NCI-H774 (cell line): ENCODE results near the gene PIMREG.
A peak's percentile ranks its signal among the peaks of the same experiment; 100 is the strongest.

ENCODE experiments used
- DNase-seq: peaks from one replicate; lab custom pipeline; 2025; lab: John Stamatoyannopoulos, UW

PIMREG gene

GRCh38 chr17:6461792-6462524 is 17.7 kb downstream of the PIMREG start:
- DNase-seq = no peak

GRCh38 chr17:6462692-6463091 is 18.4 kb downstream of the PIMREG start:
- no peak for DNase-seq

GRCh38 chr17:6463616-6464445 is 19.6 kb downstream of the PIMREG start:
- no peak for DNase-seq

- no peak for DNase-seq
Measured at GRCh38 chr17:6464446-6465041, 20.3 kb downstream of the PIMREG start.

- DNase-seq = no peak
Measured at GRCh38 chr17:6465206-6466003, 21.1 kb downstream of the PIMREG start.

GRCh38 chr17:6467567-6467966 is 23.3 kb downstream of the PIMREG start:
- no peak for DNase-seq

GRCh38 chr17:6468051-6468790 is 24.0 kb downstream of the PIMREG start:
- no peak for DNase-seq

GRCh38 chr17:6470146-6470718 is 26.0 kb downstream of the PIMREG start:
- no peak for DNase-seq

GRCh38 chr17:6470751-6471521 is 26.7 kb downstream of the PIMREG start:
- DNase-seq = no peak

- DNase-seq = no peak
Measured at GRCh38 chr17:6471531-6472465, 27.5 kb downstream of the PIMREG start.

GRCh38 chr17:6472517-6472916 is 28.3 kb downstream of the PIMREG start:
- no peak for DNase-seq

GRCh38 chr17:6473128-6473767 is 29.0 kb downstream of the PIMREG start:
- peak; percentile 10 for DNase-seq

- DNase-seq = no peak
Measured at GRCh38 chr17:6474376-6474775, 30.1 kb downstream of the PIMREG start.

- no peak for DNase-seq
Measured at GRCh38 chr17:6474906-6475305, 30.7 kb downstream of the PIMREG start.

GRCh38 chr17:6475411-6475810 is 31.2 kb downstream of the PIMREG start:
- no peak for DNase-seq

GRCh38 chr17:6476076-6476809 is 32.0 kb downstream of the PIMREG start:
- no peak for DNase-seq

- no peak for DNase-seq
Measured at GRCh38 chr17:6476810-6477179, 32.5 kb downstream of the PIMREG start.

- DNase-seq = no peak
Measured at GRCh38 chr17:6477831-6478383, 33.7 kb downstream of the PIMREG start.
